ENCODE data around the gene ATP2B2.

DNA sequence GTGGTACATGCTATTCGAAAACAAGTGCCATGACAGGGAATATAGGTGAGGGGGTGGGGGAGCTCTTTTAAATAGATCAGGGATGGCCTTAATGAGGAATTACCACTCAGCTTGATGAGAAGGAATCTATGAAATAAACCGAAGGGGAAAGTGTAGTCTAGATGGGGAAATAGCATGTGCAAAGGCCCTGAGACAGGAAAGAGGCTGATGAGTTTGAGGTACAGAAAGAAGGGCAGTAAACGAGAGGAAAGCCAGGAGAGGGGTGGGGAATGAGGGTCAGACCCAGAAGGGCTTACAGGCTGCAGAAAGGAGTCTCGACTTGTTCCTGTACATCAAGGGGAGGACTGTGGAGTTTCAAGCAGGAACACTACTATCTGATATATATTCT lies 12.2 kb downstream of the ATP2B2 start:
- TF ChIP-seq ARID2 (IDR thresholded peaks at IDR 0.05) (no peak), U2AF2 (optimal IDR thresholded peaks at IDR 0.05; ENCODE audit: low read depth, low read length) (no peak), SIN3A (IDR thresholded peaks at IDR 0.05; ENCODE audit: borderline replicate concordance in 2 of 2, control insufficient read depth in 1 of 2, low read depth in 2 of 2, low read length in 2 of 2) (no peak), EZH2 (IDR thresholded peaks at IDR 0.05; ENCODE audit: borderline replicate concordance, low read depth, low read length) (no peak)
